Rectal smooth muscle tissue (tissue), 1 donor: ENCODE results near the gene CRY1.
"Not testable (repeated sequence)": the region's sequence is repeated elsewhere in the genome, so short reads cannot be mapped to it uniquely, and the experiment has no call there.

ENCODE experiments used
- H3K27ac ChIP-seq: one replicate; pipeline ENCODE4 v1.7.0; 2013; ENCODE audit warnings: low read depth, low read length, inconsistent platforms
- H3K27me3 ChIP-seq: one replicate; pipeline ENCODE4 v1.7.0; 2013; ENCODE audit warnings: low read length; ENCODE audit not compliant: control insufficient read depth, insufficient read depth
- H3K36me3 ChIP-seq: one replicate; pipeline ENCODE4 v1.7.0; 2013; ENCODE audit warnings: low read length; ENCODE audit not compliant: control insufficient read depth, insufficient read depth
- H3K4me1 ChIP-seq: one replicate; pipeline ENCODE4 v1.7.0; 2013; ENCODE audit warnings: low read length; ENCODE audit not compliant: control insufficient read depth, insufficient read depth
- H3K4me3 ChIP-seq: one replicate; pipeline ENCODE4 v1.7.0; 2013; ENCODE audit warnings: low read length
- H3K9ac ChIP-seq: one replicate; pipeline ENCODE4 v1.7.0; 2013; ENCODE audit warnings: low read length

Gene CRY1

GRCh38 chr12:107081778-107082177 is 11.6 kb downstream of the CRY1 start:
- no peaks in the 10 kb centered on the region for H3K4me1 ChIP-seq
- no peaks in the 10 kb centered on the region for H3K36me3 ChIP-seq

GRCh38 chr12:107080299-107080698 is 13.1 kb downstream of the CRY1 start:
- Histone ChIP-seq H3K4me3 (no peak overlapping the region), H3K9ac (no peak overlapping the region), H3K27ac (no peak overlapping the region), H3K36me3 (no peaks in the 10 kb centered on the region), H3K4me1 (no peaks in the 10 kb centered on the region), H3K27me3 (no peaks in the 10 kb centered on the region)

More at GRCh38 chr12:107081778-107082177, 11.6 kb downstream of the CRY1 start:
- H3K27me3 ChIP-seq = no peaks in the 10 kb centered on the region
- H3K27ac ChIP-seq = no peak overlapping the region
- no peak overlapping the region for H3K4me3 ChIP-seq
- no peak overlapping the region for H3K9ac ChIP-seq

GRCh38 chr12:107079172-107080011 is 14.0 kb downstream of the CRY1 start:
- Histone ChIP-seq H3K27me3 (no peaks in the 10 kb centered on the region), H3K36me3 (no peaks in the 10 kb centered on the region), H3K4me1 (no peaks in the 10 kb centered on the region), H3K27ac (no peak overlapping the region), H3K4me3 (no peak overlapping the region), H3K9ac (no peak overlapping the region)

- H3K4me3 ChIP-seq, H3K4me1 ChIP-seq, H3K27ac ChIP-seq, H3K9ac ChIP-seq, H3K36me3 ChIP-seq, H3K27me3 ChIP-seq: not testable (repeated sequence)
These were observed 20.1 kb downstream of the CRY1 start for GRCh38 chr12:107073266-107073665.

GRCh38 chr12:107066691-107067090 is 26.7 kb downstream of the CRY1 start:
- Histone ChIP-seq H3K27ac (no peak overlapping the region), H3K4me3 (no peak overlapping the region), H3K36me3 (no peaks in the 10 kb centered on the region)

GRCh38 chr12:107064687-107065086 is 28.7 kb downstream of the CRY1 start:
- H3K4me3 ChIP-seq = no peak overlapping the region
- H3K36me3 ChIP-seq = no peaks in the 10 kb centered on the region
- H3K27ac ChIP-seq = no peak overlapping the region
- H3K4me1 ChIP-seq = no peaks in the 10 kb centered on the region
- no peak overlapping the region for H3K9ac ChIP-seq
- H3K27me3 ChIP-seq = no peaks in the 10 kb centered on the region

More at GRCh38 chr12:107066691-107067090, 26.7 kb downstream of the CRY1 start:
- no peak overlapping the region for H3K9ac ChIP-seq
- no peaks in the 10 kb centered on the region for H3K27me3 ChIP-seq
- H3K4me1 ChIP-seq = no peaks in the 10 kb centered on the region

GRCh38 chr12:107064243-107064642 is 29.1 kb downstream of the CRY1 start:
- no peaks in the 10 kb centered on the region for H3K36me3 ChIP-seq
- no peaks in the 10 kb centered on the region for H3K4me1 ChIP-seq
- no peak overlapping the region for H3K27ac ChIP-seq
- H3K9ac ChIP-seq = no peak overlapping the region
- no peak overlapping the region for H3K4me3 ChIP-seq
- no peaks in the 10 kb centered on the region for H3K27me3 ChIP-seq

- Histone ChIP-seq H3K27ac (no peak overlapping the region), H3K4me1 (peaks cover 2% of the 10 kb centered on the region)
These were observed 35.2 kb downstream of the CRY1 start for GRCh38 chr12:107058190-107058589.

GRCh38 chr12:107057071-107057834 is 36.1 kb downstream of the CRY1 start:
- Histone ChIP-seq H3K4me1 (peaks cover 2% of the 10 kb centered on the region), H3K9ac (no peak overlapping the region), H3K27ac (no peak overlapping the region), H3K4me3 (no peak overlapping the region), H3K27me3 (no peaks in the 10 kb centered on the region), H3K36me3 (no peaks in the 10 kb centered on the region)

More at GRCh38 chr12:107058190-107058589, 35.2 kb downstream of the CRY1 start:
- no peak overlapping the region for H3K4me3 ChIP-seq
- no peak overlapping the region for H3K9ac ChIP-seq
- no peaks in the 10 kb centered on the region for H3K27me3 ChIP-seq
- no peaks in the 10 kb centered on the region for H3K36me3 ChIP-seq

GRCh38 chr12:107053709-107054108 is 39.6 kb downstream of the CRY1 start:
- Histone ChIP-seq H3K4me1 (peaks cover 2% of the 10 kb centered on the region), H3K27ac (no peak overlapping the region), H3K36me3 (no peaks in the 10 kb centered on the region), H3K27me3 (no peaks in the 10 kb centered on the region), H3K9ac (no peak overlapping the region), H3K4me3 (no peak overlapping the region)

GRCh38 chr12:107045186-107045585 is 48.2 kb downstream of the CRY1 start:
- Histone ChIP-seq H3K27me3 (no peaks in the 10 kb centered on the region), H3K4me1 (no peaks in the 10 kb centered on the region), H3K4me3 (no peak overlapping the region), H3K27ac (no peak overlapping the region), H3K9ac (no peak overlapping the region), H3K36me3 (no peaks in the 10 kb centered on the region)

GRCh38 chr12:107042801-107043200 is 50.5 kb downstream of the CRY1 start:
- no peaks in the 10 kb centered on the region for H3K27me3 ChIP-seq
- no peak overlapping the region for H3K9ac ChIP-seq
- H3K36me3 ChIP-seq = no peaks in the 10 kb centered on the region
- no peak overlapping the region for H3K4me3 ChIP-seq
- H3K27ac ChIP-seq = no peak overlapping the region
- no peaks in the 10 kb centered on the region for H3K4me1 ChIP-seq
